Ishikawa (cell line): Measurements from ENCODE around the gene MFRP.

Experiments
- CEBPB ChIP-seq: IDR thresholded peaks from 2 replicates; pipeline ENCODE4 v1.6.1; 2012
- EP300 ChIP-seq: IDR thresholded peaks from 2 replicates; pipeline ENCODE4 v1.6.1; 2012; ENCODE audit warnings: borderline replicate concordance
- REST ChIP-seq: IDR thresholded peaks from 2 replicates; pipeline ENCODE4 v1.6.1; 2012; ENCODE audit warnings: low read depth, mild to moderate bottlenecking
- USF1 ChIP-seq: IDR thresholded peaks from 2 replicates; pipeline ENCODE4 v1.6.1; 2012
- YY1 ChIP-seq: IDR thresholded peaks from 2 replicates; pipeline ENCODE4 v1.6.1; 2012; ENCODE audit warnings: low read depth
- ZBTB7A ChIP-seq: IDR thresholded peaks from 2 replicates; pipeline ENCODE4 v1.6.1; 2012; ENCODE audit warnings: low read depth

- no peak for TF ChIP-seq REST
- no peak for TF ChIP-seq EP300
- no peak for TF ChIP-seq USF1
- no peak for TF ChIP-seq ZBTB7A
- no peak for TF ChIP-seq CEBPB
- no peak for TF ChIP-seq YY1
These were observed 40.7 kb downstream of the MFRP start for GRCh38 chr11:119305556-119306372.
